ENCODE results near the gene RNLS. TPM values are rescaled to one million over a fixed set of nuclear protein-coding genes. Genes with fewer than 3 reads are reported as not detected.

Gene RNLS
- polyA plus RNA-seq, 12 donors = 2.1 to 10.7 (median 2.5) TPM; not detected in 1

DNA sequence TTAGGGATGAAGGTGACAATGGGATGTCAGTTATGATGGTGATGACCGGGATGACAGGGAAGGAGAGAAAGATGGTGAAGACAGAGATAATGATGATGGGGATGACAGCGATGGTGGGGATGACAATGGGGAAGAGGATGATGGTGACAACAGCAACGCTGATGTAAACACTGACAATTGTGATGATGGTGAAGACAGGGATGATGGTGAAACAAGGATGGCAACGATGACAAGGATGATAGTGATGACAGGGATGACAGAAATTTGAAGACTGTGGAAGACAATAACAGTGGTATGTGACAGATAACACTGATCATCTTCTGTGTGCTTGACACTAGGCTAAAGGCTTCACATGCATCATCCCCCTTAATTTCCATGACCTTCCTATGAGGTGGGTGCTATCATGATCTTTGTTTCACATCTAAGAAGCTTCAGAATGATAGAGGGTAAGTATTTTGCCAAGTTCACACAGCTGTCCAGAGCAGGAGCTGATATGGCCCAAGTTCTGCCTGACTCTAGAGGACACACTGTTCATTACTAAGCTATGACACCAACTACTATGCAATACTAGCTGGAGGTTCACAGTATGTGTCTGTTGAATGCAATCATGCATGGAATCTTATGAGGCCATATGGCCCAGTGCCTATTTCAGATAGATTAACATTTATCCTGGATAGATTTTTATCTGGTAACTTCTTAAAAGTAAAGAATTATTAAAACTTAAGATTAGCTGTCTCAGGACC is 105.6 kb downstream of the RNLS start:
- DNase-seq = no peak

DNA sequence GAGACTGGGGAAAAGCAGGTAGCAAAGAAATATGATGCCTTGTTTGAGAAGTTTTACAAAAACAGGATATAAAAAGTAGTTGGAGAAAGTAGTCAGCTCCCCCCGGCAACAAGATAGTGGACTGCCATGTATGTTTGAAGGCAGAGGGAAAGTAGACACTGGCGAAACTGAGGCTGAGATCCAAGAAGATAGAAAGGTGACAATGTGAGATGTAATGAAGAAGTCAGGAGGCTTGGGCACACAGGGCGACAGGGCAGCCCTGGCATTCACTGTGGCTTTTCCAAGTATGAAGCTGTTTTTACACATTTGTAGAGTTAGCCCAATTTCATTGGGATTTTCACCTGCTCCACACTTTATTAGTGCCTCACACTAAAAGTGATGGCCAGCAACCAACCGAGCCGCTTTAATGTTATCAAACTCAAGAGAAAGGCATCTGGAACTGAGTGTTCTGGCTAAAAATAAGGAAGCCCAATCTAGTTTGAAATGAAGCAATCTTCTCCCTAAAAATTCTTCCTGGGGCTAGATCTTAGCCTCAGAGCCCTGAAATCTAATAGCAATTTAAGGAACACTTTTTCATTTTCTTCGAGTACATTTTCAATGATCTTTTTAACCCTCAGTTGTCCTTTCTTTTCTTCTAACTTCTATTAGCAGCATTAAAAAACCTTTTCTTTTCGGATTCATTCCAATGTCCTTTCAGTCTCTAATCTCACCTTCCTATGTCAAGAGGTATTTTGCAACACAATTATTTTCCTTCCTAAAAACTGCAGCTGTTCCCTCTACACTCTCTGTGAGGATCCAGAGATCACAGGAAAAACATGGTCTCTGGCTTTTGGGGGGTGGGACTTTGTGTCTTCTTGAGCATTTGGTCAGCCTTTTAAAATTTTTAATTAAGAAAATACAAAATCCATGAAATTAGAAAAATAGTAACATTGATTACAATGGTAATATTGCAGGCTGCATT is 108.0 kb downstream of the RNLS start:
- DNase-seq = no peak

DNA sequence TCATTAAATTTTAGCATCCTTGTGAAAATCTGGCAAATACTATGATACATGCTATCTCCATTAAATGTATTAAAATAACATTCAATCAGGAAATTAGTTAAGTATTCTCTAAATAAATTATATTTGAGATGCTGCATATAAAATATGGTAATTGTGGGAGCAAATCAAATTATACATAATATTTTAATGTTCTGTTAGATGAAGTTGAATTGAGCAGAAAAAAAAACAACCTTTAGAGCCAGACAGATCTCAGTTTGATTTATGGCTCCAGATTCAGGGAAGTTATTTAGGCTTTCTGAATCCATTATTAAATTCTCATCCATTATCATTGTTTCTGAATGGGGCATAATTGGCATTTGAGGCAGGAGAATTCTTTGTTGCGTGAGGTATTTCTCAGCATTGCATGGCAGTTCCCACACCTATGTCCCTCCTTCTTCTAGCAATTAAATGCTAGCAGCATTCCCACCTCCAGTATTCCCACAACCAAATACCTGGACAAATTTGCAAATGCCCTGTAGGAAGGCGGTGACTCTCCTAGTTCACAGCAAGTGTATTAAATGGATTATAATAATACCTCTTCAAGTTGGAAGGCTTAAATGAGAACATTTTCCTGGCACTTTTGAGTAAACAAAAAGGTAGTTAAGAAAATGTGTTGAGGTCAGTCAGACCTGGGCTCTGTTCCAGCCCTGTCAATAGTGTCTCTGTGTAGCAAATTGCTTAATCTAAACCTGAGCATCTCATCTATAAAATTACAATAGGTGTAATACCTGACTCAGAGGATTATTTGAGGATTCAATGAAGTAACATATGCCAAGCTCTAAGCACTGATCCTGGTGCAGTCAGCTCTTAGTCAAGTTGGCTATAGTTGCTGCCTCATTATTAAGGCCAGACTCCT is 108.9 kb downstream of the RNLS start:
- no peak for DNase-seq

DNA sequence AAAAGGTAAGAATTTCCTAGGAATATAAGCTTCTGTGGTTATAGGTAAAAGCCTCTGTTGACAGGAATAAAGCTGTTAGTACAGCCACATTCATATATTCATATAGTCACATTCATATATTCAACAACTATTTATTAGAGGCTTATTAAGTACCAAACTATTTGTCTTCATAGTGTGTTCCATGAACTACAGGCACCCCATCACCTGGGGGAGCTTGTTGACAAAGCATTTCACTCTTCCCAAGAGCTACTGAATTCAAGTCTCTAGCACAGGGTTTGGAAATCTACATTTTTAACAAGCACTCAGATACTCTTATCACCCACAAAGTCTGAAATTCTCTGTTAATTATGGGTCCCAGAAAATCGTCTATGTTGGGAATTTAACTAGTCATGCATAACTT is 110.6 kb downstream of the RNLS start:
- DNase-seq = no peak

DNA sequence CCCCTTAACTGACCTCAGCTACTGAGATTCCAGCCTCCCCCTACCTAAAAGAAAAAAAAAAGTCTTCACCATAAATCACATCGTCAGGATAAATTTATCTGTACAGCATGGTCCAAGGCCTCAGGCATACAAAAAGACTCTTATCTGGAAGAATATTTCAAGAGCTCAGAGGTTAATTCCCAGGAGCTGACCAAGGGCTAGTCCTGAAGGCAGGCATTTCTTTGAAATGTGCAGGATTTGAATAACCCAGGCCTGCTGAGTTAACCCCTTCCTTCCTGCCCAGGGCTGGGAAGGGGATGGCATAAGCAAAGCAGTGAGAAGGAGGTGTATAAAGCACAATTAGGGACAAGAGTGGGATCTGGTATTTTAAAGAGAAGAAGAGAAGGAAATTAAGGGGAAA is 111.2 kb downstream of the RNLS start:
- no peak for DNase-seq

DNA sequence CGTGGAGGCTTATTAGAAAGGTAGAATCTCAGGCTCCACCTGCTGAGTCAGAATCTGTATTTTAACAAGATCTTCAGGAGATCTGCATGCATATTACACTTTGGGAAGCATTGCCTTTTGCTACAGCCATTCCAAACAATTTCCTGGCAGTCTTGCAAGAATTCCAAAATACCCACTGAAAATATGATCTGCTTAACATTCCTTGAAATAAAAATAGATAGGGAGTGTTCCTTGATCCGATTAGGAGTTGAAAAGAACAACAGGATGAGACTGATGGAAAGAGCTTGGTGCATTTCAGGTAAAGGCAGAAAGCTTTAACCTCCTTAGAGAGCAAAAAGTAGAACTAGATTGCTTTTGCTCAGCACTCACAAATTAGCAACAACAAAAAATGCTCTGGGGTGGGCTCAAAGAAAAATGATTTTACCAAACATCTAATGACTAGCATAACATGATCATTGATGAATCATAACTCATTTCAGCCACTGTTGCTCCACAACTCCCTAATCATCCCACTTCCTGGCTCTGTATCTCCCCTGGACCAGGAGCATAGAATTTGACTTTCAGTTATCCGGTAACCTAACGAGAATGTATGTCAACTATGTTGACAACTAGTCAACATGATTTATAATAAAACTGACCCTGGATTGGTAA is 115.2 kb downstream of the RNLS start:
- DNase-seq = no peak

DNA sequence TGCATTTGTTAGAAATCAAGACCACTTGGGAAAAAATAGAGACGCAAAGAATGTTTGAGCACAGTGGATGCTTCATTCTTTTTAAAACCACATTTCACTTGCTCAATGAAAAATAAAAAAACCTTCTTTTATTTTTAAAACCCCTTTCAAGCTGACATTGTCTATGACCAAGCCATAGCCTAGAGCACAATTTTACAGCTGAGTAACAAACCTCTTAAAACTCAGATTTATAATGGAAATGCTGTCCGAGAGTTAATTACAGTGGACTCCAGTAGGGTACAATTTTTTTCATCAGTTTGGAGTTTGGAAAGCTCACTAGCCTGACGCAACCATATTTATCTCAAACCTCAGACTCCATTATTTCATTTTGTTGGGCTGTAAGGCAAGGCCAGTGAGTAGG is 116.3 kb downstream of the RNLS start:
- no peak for DNase-seq

DNA sequence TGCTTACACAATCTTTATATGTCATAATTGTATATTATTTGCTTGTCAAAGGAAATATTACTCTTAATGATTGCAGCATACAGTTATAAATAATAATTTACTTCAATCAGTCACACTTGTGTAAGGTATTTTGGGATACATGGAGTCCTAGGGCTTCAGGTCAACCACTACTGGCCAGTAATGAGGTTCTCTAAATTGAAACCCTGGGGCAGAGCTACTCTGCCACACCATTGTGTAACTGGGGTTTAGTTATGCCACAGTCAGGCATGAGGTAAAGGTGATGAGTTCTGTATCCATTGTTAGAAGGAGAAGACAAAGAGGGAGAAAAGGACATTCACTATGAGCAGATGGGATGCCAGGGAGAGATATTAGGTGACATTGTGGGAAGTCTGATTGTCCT is 117.4 kb downstream of the RNLS start:
- DNase-seq = no peak

DNA sequence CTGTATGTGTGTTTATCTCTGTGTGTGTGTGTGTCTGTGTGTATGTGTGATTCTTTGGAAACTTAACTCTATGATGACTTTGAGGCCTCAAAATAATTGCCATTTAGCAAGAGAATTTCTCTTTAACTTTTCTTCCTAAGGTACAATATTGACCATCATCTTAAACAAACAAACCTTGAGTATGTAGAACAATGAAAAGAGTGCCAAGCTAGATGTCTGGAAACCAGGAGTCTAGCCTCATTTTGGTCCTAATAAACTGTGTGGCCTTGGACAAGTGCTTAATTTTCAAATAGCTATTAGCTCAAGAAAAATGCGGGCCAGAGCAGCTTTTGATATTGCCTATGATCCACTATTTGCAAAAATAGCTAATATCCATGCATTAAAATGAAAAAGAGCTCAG is 119.3 kb downstream of the RNLS start:
- DNase-seq = no peak

DNA sequence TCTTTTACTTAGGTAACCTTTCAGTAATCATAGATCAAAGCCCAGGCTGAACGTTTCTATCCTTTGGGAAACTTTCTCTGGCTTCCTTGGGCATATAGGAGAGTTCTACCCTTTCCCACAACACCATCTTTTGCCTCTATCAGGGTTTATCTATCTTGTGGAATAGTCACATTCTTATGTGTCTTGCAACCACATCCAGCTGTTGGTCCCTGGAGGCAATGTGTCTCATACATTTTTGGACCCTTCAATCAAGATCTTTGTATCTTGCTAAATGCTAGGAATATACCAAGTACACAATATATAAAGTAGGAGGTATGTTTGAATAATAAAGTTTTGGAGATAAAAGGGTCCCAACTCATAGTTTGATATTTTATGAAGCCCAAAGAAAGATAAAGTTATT is 121.7 kb downstream of the RNLS start:
- DNase-seq = no peak

DNA sequence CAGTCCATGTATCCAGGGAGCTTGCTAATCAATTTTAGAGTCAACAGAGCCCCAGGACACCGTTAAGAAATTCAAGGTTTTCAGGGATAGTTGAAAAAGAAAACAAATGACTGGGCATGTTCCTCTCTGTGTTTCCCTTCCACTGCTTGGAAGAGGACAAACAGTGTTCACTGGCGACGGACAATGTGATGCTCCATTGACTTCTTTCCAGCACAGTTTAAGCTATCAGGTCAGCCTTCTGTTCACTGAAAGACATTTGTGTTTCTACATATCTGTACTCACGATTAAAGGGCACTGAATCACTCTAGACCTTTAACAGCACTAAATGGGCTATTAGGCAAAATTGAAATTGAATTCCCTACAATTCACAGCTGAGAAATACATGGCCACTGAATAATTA is 123.6 kb downstream of the RNLS start:
- no peak for DNase-seq

DNA sequence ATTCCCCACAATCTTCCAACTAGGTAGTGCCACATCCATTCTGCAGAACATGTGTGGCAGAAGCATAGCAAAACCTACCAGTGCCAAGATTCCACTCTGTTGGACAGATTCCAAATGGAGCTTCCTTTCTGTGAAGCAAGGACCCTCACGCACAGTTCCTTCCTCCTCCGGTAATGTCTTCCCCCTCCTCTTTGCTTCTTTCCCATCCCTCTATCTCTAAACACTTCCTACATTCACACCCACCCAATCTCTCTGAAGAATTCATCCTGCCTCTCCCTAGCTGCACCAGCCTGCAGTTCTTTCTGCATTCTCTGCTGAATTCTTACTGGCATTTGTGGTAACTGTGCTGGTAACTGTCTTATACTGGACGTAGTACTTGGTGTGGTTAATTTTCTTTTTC is 124.9 kb downstream of the RNLS start:
- no peak for DNase-seq

DNA sequence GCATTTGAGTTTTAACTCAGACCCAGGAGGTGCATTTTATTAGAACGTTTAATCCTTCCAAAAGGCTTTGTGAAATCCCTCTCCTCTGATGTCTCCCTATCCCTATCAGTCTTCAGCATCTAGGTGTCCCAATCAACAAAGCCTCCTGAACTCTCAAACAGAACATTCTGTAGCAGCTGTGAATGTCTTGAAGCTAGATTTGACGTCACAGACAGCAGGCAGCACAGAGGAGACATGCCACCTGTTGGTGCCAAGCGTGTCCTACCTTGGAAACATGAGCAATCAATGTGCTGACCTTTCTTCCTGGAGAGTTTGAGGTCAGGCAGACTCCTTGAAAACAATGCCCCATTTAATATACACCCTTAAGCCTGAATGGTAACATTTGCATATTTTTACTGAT is 125.5 kb downstream of the RNLS start:
- DNase-seq = no peak

DNA sequence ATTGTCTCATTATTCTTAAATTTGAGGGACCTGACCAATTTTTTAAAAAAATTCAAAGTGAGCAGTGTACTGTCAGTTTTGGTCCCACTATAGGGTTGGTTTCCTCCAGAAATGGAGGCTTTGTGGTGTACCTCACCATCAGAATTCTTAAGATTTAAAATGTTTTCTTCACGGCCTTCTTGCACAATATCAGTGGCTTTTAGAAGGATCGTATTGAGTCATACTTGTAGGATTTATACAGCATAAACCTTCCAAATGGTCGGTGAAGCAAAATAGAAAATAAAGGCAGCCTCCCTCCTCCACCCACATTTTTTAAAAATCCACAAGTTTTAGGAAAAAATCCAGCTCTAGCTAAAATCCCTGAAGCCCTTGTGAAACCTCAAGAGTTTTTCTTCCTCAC is 126.4 kb downstream of the RNLS start:
- no peak for DNase-seq

DNA sequence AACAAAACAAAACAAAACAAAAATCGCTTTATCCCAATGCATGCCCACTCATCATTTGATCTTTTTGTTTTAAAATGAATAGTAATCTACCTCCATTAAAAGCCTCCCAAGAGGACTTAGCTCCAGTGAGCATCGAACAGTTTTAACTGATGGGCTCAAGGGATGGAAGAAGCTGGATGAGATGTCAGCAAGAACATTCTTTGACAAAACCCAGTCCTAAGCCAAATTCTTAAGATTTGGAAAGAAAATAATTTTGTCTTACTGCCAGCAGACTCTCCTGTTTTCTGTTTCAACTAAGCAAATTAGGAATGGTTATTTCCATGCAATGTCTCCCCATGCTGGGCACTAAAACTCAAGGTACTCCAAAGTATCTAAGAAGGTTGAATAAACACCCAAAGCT is 127.3 kb downstream of the RNLS start:
- DNase-seq = peak; percentile 5

DNA sequence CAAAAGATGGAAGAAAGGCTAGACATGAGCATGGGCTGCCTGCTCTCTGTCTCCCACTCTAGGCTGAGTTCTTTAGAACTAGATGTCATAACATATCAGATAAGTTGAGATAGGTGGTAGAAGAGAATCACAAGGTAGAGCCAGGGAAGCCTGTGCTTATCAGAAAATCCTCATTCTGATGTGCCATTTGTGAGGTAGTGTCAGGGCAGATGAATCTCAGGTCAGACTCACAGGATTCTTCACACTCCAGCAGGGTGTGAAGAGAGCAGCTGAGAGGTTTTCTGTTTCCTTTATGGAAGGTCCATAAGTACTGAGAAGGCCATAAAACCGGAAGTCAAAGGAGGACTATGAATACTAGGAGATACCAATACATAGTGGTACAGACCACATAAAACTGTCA is 132.9 kb downstream of the RNLS start:
- no peak for DNase-seq

DNA sequence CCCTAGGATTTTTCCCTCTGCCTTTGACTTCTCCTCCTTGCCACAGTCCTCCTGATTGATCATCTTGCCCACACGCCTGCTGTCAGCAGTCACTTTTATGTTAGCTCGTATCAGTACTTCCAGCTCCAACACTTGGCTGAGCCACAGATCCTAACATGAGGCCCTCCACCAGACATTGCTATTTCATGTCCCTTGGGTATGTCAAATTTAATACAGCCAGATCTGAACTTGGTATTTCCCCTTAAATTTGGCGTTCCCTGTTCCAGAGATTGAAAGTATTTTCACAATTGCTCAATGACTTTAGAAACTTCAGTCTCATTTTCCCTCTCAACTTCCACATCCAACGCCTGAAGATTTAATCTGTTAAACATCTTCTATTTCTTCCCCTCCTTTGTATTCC is 140.4 kb downstream of the RNLS start:
- DNase-seq = no peak

DNA sequence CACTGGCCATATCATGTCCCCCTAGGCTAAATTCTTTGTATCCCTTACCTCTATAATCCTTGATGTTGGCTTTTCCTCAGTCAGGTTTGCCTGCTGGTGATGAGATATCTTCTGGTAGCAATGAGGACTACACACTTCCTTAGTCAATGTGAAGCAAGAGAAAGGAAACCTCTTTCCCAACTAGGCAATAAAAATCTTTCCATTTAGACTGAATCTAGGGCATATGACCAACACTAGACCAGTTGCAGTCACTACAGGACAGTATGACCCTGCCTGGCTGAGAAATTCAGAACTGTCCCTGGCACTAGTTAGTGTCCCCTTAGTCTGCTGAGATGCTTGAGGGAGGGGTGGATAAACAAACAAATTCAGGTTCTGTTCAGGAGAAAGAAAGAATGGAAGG is 142.6 kb downstream of the RNLS start:
- no peak for DNase-seq

DNA sequence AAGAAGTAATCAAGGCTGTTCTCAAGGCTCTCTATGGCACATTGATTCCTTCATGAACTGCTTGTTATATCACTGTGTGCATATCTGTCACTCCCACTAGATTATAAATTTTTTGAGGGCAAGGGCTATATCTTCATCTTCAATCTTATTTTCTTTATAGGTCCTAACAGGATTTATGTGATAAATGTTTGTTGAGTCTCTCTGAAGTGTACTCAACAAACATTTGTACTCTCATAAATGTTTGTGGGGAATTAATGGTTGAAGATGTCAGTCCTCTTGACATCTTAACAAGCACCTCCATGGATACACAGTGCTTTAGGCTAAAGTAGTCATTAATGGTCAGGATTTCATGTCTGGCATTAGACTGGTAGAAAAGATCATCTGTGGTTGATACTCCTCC is 143.2 kb downstream of the RNLS start:
- no peak for DNase-seq

DNA sequence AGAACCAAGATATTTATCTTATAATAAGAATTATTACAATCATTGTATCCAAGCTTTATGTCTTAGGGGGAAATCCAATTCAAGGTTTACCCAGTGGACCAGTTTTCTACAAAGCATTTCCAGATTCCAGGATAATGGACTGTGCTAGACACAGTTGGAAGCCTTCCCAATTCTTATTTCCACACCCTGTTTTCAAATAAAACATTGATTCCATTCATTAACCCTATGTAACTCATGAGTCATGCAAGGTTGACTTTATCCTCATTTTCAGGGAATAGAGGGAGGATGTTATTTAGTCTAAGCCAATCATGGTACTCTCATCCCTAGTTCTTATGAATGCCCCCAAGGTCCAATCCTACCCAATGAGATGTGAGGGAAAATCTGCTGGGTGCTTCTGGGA is 145.7 kb downstream of the RNLS start:
- no peak for DNase-seq

DNA sequence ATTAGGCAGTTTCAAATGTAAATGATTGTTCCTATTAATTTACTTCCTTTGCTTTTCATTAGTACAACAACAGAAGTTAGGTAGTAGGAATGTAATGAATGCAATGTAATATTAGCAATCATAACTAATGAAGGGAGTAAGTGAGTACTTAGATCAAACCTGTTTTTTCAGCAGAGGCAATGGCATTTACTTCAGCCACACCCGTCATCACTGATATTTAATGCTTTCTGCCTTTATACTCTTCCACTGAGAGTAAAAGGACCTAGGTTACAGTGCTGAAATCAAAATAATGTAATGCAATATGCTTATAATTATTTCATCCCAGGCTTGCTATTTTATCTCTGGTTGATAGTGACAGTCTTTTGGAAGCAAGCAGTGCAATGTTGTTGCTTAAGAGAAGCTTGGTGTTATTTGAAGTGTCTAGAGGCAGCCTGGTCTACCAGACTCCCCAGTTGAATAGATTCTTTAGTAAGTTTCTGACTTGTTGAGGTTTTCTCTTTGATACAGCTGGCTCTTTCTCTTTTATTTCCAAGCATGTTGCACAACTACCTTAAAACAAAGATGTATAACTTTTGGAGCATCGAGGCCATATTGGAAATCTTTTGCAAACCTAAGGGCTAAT is 149.4 kb downstream of the RNLS start:
- no peak for DNase-seq

Measured in muscle of arm (tissue), 12 donors.